ENCODE measurements around the gene CER1.
"Not testable (repeated sequence)": the region's sequence is repeated elsewhere in the genome, so short reads cannot be mapped to it uniquely, and the experiment has no call there.

The CER1 gene

DNA sequence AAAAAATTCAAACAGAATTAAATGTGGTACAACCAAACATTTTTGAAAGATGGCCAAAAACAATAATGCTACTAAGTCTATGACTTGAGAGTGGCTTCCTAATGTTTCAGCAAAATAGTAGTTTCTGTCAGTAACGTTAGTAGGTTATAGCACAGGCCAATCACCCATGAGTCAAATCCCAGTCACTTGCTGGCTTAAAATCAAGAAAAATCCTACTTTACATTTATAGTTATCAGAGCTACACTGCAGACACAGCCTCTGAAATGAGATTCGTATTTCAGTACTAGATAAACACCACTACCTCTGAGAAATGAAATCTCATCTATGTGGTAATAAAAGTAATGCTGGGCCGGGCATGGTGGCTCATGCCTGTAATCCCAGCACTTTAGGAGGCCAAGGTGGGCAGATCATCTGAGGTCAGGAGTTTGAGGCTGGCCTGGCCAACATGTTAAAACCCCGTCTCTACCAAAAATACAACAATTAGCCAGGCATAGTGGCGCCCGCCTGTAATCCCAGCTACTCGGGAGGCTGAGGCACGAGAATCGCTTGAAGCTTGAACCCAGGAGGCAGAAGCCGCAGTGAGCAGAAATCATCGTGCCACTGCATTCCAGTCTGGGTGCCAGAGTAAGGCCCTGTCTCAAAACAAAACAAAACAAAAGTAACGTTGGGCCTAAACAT is 35.4 kb downstream of the CER1 start:
- no peak overlapping the region for H3K4me3 ChIP-seq (ENCODE audit: low read depth, low read length)
- DNase-seq (ENCODE audit: low read depth): no peak
- TF ChIP-seq, protein P1, sequence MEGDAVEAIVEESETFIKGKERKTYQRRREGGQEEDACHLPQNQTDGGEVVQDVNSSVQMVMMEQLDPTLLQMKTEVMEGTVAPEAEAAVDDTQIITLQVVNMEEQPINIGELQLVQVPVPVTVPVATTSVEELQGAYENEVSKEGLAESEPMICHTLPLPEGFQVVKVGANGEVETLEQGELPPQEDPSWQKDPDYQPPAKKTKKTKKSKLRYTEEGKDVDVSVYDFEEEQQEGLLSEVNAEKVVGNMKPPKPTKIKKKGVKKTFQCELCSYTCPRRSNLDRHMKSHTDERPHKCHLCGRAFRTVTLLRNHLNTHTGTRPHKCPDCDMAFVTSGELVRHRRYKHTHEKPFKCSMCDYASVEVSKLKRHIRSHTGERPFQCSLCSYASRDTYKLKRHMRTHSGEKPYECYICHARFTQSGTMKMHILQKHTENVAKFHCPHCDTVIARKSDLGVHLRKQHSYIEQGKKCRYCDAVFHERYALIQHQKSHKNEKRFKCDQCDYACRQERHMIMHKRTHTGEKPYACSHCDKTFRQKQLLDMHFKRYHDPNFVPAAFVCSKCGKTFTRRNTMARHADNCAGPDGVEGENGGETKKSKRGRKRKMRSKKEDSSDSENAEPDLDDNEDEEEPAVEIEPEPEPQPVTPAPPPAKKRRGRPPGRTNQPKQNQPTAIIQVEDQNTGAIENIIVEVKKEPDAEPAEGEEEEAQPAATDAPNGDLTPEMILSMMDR (IDR thresholded peaks at IDR 0.05; ENCODE audit: control insufficient read depth, extremely low read depth, insufficient read depth): no peak

DNA sequence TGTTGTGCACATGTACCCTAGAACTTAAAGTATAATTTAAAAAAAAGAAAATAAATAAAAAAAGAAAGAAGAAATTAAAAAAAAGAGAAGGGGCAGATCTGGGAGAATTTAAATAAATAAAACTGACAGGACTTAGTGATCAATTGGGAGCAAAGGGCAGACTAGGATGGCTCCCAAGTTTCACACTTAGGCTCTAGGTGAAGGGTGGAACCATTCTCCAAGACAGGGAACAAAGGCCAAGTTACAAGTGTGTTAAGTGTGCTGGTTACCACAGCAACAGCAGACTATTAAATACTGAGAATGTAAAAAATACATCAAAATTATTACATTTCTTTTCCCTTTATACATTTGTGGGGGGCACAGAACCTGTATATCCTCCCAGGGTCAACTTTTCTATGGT is 36.4 kb downstream of the CER1 start:
- no peak overlapping the region for H3K4me3 ChIP-seq (ENCODE audit: low read depth, low read length)
- TF ChIP-seq, protein P1 (IDR thresholded peaks at IDR 0.05; ENCODE audit: control insufficient read depth, extremely low read depth, insufficient read depth): no peak
- no peak for DNase-seq (ENCODE audit: low read depth)

DNA sequence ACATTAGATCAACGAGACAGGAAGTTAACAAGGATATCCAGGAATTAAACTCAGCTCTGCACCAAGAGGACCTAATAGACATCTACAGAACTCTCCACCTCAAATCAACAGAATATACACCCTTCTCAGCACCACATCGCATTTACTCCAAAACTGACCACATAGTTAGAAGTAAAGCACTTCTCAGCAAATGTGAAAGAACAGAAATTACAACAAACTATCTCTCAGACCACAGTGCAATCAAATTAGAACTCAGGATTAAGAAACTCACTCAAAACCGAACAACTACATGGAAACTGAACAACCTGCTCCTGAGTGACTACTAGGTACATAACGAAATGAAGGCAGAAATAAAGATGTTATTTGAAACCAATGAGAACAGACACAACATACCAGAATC is 39.9 kb downstream of the CER1 start:
- not testable (repeated sequence) for H3K4me3 ChIP-seq (ENCODE audit: low read depth, low read length); DNase-seq (ENCODE audit: low read depth)

DNA sequence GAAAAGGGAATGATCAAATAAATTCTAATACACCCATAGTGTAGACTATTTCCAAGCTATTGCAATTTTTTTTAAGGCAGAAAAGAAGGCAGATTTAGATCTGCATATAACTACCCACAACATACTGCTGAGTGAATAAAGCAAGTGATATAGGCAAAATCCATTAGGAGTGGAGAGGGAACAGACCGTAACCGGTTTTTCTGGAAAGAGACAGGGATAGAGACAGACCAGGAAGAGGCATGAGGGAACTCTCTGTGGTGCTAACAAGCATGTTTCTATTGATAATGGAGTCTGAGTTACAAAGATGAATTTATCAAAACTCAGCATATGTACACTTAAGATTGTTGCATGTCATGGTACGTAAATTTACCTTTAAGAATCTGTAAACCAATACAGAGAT is 43.8 kb downstream of the CER1 start:
- DNase-seq (ENCODE audit: low read depth): peak; percentile 71
- no peak overlapping the region for H3K4me3 ChIP-seq (ENCODE audit: low read depth, low read length)
- TF ChIP-seq, protein P1 (IDR thresholded peaks at IDR 0.05; ENCODE audit: control insufficient read depth, extremely low read depth, insufficient read depth): no peak

DNA sequence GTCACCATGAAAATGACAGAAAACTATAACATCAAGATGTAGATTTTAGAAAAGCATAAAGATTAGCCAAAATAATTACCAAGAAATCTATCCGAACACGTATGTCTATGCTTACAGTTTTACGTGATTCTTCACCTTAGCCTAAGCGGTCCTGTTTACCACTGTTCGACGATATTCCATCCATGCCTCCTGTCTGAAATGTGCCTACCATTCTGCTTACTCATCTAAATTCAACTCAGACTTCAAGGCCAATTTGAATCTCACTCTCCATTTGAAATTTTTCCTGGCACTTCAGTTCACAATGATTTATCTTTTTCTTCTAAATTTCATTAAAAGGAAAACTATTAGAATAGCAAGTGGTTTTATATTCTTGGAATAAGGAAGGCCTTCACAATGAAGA is 44.7 kb downstream of the CER1 start:
- no peak overlapping the region for H3K4me3 ChIP-seq (ENCODE audit: low read depth, low read length)
- DNase-seq (ENCODE audit: low read depth): no peak
- TF ChIP-seq, protein P1 (IDR thresholded peaks at IDR 0.05; ENCODE audit: control insufficient read depth, extremely low read depth, insufficient read depth): no peak

DNA sequence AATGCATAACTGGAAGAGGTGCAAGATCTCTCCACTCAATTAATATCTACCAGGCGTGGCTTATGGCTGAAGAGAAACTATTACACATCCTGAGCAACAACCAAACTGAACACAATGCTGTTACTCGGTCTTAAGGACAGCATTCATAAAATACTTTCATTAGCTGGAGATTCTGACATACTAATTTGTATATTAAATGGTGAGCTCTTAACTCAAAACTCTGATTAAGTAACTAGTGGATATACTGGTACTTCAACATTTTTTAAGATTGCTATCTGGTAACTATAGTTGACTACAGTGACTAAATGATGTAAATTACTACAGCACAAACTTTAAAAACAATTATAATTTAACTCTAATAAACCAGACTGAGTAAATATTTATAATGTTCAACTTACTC is 45.1 kb downstream of the CER1 start:
- H3K4me3 ChIP-seq (ENCODE audit: low read depth, low read length): no peak overlapping the region
- TF ChIP-seq, protein P1 (IDR thresholded peaks at IDR 0.05; ENCODE audit: control insufficient read depth, extremely low read depth, insufficient read depth): no peak
- DNase-seq (ENCODE audit: low read depth): no peak

GRCh38 chr9:14674630-14675029 is 47.9 kb downstream of the CER1 start:
- TF ChIP-seq, protein P1 (IDR thresholded peaks at IDR 0.05; ENCODE audit: control insufficient read depth, extremely low read depth, insufficient read depth): no peak
- DNase-seq (ENCODE audit: low read depth): no peak
- H3K4me3 ChIP-seq (ENCODE audit: low read depth, low read length): no peak overlapping the region

Measured in LNCaP clone FGC (cell line).